Mesothelial cell of epicardium (in vitro differentiated cells): ENCODE measurements around the gene SLC9B1. TPM values are rescaled to one million over a fixed set of nuclear protein-coding genes. Genes with fewer than 3 reads are reported as not detected.
"Not testable (repeated sequence)": the region's sequence is repeated elsewhere in the genome, so short reads cannot be mapped to it uniquely, and the experiment has no call there.

Experiments
- DNase-seq, 2 experiments: peaks; one replicate each; pipeline ENCODE4 v3.0.0; 2021; ENCODE audit warnings: low spot score in 2 of 2; ENCODE audit not compliant: unreplicated experiment in 2 of 2
- H3K27ac Mint-ChIP-seq: 2 replicates; pipeline ENCODE4 v1.8.0; 2021; ENCODE audit warnings: mixed read lengths
- H3K27me3 Mint-ChIP-seq: 2 replicates; pipeline ENCODE4 v1.8.0; 2021; ENCODE audit warnings: low read depth, mixed read lengths
- H3K36me3 Mint-ChIP-seq: 2 replicates; pipeline ENCODE4 v1.8.0; 2021; ENCODE audit warnings: mixed read lengths
- H3K4me1 Mint-ChIP-seq: 2 replicates; pipeline ENCODE4 v1.8.0; 2021; ENCODE audit warnings: mixed read lengths
- H3K4me3 Mint-ChIP-seq: 2 replicates; pipeline ENCODE4 v1.8.0; 2021; ENCODE audit warnings: mild to moderate bottlenecking, moderate library complexity, mixed read lengths
- H3K9me3 Mint-ChIP-seq: 2 replicates; pipeline ENCODE4 v1.8.0; 2021; ENCODE audit warnings: mixed read lengths
- total RNA-seq: library from RNA; stranded (reverse); gene quantifications from 3 replicates; pipeline ENCODE4 v1.2.1, GENCODE V29; 2021
- TF ChIP-seq, protein P1 (sequence below): fragments of 200-600 bp; sonication (generic); IDR thresholded peaks from one replicate; pipeline ENCODE4 v1.5.0; 2021; ENCODE audit warnings: antibody characterized with exemption; ENCODE audit not compliant: unreplicated experiment

Gene SLC9B1
- total RNA-seq, 1 donor from 2014 or later: 3.2 TPM

DNA sequence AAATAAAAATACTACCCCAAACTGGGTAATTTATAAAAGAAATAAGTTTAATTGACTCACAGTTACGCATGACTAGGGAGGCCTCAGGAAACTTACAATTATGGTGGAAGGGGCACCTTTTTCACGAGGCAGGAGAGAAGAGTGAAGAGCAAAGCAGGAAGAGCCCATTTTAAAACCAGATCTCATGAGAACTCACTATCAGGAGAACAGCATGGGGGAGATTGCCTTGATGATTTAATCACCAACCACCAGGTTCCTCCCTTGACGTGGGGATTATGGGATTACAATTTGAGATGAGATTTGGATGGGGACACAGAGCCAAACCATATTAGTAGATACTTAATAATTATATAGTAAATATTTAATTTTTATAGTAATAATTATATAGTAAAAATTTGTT lies 140.6 kb downstream of the SLC9B1 start:
- TF ChIP-seq, protein P1, sequence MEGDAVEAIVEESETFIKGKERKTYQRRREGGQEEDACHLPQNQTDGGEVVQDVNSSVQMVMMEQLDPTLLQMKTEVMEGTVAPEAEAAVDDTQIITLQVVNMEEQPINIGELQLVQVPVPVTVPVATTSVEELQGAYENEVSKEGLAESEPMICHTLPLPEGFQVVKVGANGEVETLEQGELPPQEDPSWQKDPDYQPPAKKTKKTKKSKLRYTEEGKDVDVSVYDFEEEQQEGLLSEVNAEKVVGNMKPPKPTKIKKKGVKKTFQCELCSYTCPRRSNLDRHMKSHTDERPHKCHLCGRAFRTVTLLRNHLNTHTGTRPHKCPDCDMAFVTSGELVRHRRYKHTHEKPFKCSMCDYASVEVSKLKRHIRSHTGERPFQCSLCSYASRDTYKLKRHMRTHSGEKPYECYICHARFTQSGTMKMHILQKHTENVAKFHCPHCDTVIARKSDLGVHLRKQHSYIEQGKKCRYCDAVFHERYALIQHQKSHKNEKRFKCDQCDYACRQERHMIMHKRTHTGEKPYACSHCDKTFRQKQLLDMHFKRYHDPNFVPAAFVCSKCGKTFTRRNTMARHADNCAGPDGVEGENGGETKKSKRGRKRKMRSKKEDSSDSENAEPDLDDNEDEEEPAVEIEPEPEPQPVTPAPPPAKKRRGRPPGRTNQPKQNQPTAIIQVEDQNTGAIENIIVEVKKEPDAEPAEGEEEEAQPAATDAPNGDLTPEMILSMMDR: no peak
- H3K27me3 Mint-ChIP-seq: no peaks in the 10 kb centered on the region
- no peak for DNase-seq
- no peaks in the 10 kb centered on the region for H3K4me1 Mint-ChIP-seq
- peaks cover 9% of the 10 kb centered on the region for H3K9me3 Mint-ChIP-seq
- no peak overlapping the region for H3K27ac Mint-ChIP-seq
- no peak overlapping the region for H3K4me3 Mint-ChIP-seq
- H3K36me3 Mint-ChIP-seq: peaks cover 39% of the 10 kb centered on the region

DNA sequence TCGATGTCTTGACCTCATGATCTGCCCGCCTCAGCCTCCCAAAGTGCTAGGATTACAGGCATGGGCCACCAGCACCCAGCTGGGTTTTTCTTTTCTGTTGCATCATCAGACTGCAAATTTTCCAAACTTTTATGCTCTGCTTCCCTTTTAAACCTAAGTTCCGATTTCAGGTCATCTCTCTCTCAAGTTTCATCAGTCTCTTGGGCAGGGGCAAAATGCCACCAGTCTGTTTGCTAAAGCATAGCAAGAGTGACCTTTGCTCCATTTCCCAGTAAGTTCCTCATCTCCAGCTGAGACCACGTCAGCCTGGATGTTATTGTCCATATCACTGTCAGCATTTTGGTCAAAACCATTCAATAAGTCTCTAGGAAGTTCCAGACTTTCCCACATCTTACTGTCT lies 141.2 kb downstream of the SLC9B1 start:
- not testable (repeated sequence) for H3K27ac Mint-ChIP-seq, DNase-seq, H3K9me3 Mint-ChIP-seq, H3K4me1 Mint-ChIP-seq, H3K4me3 Mint-ChIP-seq, H3K27me3 Mint-ChIP-seq
- peaks cover 41% of the 10 kb centered on the region for H3K36me3 Mint-ChIP-seq

DNA sequence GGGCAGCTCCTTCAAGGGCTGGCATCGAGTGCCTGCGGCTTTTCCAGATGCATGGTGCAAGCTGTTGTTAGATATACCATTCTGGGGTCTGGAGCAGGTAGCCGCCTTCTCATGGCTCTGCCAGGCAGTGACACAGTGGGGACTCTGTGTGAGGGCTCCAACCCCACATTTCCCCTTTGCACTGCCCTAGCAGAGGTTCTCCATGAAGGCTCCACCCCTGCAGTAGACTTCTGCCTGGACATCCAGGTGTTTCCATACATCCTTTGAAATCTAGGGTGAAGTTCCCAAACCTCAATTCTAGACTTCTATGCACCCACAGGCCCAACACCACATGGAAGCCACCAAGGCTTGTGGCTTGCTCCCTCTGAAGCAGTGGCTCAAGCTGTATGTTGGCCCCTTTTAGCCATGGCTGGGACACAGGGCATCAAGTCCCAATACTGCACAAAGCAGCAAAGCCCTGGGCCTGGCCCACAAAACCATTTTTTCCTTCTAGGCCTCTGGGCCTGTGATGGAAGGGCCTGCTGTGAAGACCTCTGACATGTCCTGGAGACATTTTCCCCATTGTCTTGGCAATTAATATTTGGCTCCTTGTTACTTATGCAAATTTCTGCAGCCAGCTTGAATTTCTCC lies 141.9 kb downstream of the SLC9B1 start:
- not testable (repeated sequence) for DNase-seq, H3K9me3 Mint-ChIP-seq
- H3K36me3 Mint-ChIP-seq: peaks cover 46% of the 10 kb centered on the region

DNA sequence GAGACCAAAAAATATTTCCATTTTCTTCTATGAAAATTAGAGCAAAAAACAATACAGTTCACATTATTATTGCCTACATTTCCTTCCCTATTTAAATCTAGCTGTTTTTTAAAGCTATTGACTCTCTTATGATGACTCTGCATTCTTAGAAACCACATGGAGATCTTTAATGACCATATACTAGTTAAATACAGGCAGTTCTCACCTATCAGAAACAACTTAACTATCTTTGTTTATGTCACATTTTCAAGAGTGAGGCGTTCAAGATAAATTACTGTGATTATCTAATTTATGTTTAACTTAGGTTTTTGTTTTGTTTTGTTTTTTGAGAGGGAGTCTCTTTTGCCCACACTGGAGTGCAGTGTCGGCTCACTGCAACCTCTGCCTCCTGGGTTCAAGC lies 147.7 kb downstream of the SLC9B1 start:
- peaks cover 39% of the 10 kb centered on the region for H3K4me1 Mint-ChIP-seq

More for the DNA sequence above, 141.9 kb downstream of the SLC9B1 start:
- H3K27ac Mint-ChIP-seq, H3K27me3 Mint-ChIP-seq, H3K4me3 Mint-ChIP-seq, H3K4me1 Mint-ChIP-seq: not testable (repeated sequence)

DNA sequence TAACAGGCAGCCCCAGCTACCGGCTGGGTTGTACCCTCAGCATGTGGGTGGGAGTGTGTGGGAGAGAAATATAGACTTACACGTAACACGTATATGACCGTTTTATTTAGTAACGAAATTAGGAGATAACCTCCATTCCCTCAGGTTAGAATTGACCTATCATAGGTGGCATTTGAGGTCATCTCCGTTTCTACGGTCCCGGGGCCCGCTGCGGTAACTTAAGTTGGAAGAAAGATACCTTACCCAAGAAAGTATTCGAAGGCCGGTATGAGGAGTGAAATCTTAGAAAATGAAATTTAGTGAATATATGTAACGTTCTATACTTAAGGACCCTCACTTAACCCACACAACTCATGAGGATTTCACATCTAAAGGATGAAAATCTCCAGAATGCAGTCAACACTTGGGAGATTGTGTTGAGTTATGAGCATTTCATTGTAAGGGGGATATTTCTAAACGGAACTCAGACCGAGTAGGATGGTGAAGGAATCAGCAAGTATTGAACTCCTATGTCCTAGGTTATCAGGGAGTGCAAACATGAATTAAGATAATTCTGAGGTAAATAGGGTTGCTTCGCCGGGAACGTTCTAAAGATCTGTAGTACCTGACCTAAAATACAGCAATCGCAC lies 149.8 kb downstream of the SLC9B1 start:
- H3K9me3 Mint-ChIP-seq: no peaks in the 10 kb centered on the region
- DNase-seq: no peak
- peak overlapping the region; percentile 95 for H3K4me3 Mint-ChIP-seq
- H3K27ac Mint-ChIP-seq: peak overlapping the region; percentile 100
- TF ChIP-seq, protein P1: no peak
- peaks cover 15% of the 10 kb centered on the region for H3K36me3 Mint-ChIP-seq
- peaks cover 44% of the 10 kb centered on the region for H3K4me1 Mint-ChIP-seq
- H3K27me3 Mint-ChIP-seq: no peaks in the 10 kb centered on the region

More for the DNA sequence above, 147.7 kb downstream of the SLC9B1 start:
- Mint-ChIP-seq H3K9me3 (peaks cover 2% of the 10 kb centered on the region), H3K4me3 (no peak overlapping the region), H3K27me3 (no peaks in the 10 kb centered on the region), H3K36me3 (peaks cover 36% of the 10 kb centered on the region), H3K27ac (peak overlapping the region; percentile 6)
- TF ChIP-seq, protein P1: no peak
- no peak for DNase-seq

DNA sequence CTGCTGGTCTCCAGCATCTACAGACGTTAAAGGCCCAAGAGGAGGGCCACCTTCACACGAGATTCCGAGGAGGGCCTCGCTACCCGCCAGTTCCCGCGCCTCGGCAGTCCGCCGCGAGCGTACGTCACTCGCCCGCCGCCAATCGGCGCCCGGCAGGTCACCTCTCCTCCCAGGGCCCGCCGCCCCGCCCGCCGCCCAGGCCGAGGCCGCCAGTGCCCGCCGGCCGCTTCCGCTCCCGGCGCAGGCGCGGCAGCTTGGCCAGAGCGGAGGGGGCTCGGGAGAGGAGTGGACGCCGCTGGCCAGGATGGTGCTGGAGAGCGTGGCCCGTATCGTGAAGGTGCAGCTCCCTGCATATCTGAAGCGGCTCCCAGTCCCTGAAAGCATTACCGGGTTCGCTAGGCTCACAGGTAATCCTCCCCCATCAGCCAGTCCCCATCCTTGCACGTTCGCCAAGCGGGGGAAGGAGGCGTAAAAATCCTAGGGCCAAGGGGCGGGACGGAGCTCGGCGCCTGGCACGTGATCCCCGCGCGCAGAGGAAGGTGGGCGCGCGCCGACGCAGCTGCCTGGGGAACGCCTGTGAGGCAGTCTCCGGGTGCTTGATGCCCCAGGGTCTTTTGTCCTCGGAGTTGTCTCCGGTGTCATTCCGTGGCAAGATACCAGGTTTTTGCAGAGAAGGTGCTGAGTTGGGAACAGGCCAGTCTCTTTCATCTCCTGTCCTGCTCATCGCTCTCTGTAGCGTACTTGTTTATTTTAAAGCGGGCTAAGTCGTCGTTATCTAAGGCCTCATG lies 150.5 kb downstream of the SLC9B1 start, which contains the start of gene CISD2:
CISD2 (plus strand) TSS at position 212 of the 788 bp plus-strand sequence; CDS start at position 305, 93 bp downstream.
- Mint-ChIP-seq H3K4me1 (peaks cover 44% of the 10 kb centered on the region), H3K9me3 (no peaks in the 10 kb centered on the region), H3K27me3 (no peaks in the 10 kb centered on the region), H3K4me3 (peak within 1 kb of the TSS; percentile 95), H3K36me3 (peaks cover 10% of the 10 kb centered on the region), H3K27ac (peak within 1 kb of the TSS; percentile 100)
- TF ChIP-seq, protein P1: no peak
- DNase-seq: peak; percentile 84 to 94
